HG03064 (cell line): ENCODE data around the gene TUBB1.
A peak's percentile ranks its signal among the peaks of the same experiment; 100 is the strongest.
"Not testable (repeated sequence)": the region's sequence is repeated elsewhere in the genome, so short reads cannot be mapped to it uniquely, and the experiment has no call there.

Experiments used
- ATAC-seq: cut with Tn5 transposase; IDR thresholded peaks from one replicate; pipeline ENCODE4 v1.9.1; 2021; ENCODE audit warnings: low read depth; ENCODE audit not compliant: unreplicated experiment

TUBB1 gene

DNA sequence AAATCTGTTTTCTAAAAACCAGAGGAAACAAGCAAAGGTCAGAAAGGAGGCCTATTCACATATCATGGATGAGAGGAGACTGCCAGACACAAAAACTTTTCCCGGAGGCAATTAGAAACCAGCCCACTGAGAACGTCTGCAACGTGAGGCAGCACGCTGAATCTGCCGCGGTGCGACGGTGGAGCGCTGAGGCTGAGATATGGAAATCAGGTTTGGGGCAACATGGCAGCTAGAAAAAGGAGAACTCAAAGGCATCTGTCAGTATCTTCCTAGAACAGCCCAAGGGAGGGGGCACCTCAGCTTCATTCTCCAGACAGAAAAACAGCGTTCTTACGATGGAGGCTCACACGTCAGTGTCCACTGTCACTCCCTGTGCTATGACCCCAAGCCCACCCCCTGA, 18.2 kb downstream of the TUBB1 start:
- ATAC-seq = no peak

DNA sequence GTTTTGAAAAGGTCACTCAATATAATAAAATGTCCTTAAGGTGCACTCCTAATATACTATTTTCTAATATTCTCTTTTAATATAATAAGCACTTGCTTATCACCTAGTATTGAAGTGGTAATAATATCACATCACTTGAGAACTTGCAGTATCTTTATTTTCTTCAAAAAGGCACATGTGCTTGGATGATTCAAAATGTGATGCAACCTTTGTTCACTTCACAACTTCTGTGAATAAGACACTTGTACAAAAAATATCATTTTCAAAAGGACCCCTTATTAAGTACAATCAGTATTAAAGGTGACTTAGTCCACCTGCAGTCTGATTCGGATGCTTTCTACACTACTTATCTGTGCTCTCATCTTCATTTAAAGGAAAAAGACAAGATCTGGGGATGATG, 20.0 kb downstream of the TUBB1 start:
- ATAC-seq = no peak

DNA sequence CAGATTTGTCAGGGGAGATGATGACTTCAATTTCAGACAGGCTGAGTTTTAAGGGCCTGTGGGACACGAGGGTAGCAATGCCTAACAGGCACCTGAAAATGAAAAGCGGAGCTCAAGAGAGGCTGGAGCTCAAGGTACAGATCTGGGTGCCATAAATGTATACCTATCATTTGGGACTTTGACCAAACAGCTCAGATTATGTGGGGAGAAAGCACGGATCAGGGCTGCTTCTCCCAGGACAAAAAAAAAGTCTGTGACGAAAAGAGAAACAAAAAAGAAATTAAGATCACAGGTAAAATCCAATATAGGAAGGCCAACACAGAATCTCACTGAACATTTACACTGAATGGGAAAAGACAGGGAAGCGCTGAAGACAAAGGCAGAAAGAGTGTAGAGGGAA, 21.4 kb downstream of the TUBB1 start:
- no peak for ATAC-seq

DNA sequence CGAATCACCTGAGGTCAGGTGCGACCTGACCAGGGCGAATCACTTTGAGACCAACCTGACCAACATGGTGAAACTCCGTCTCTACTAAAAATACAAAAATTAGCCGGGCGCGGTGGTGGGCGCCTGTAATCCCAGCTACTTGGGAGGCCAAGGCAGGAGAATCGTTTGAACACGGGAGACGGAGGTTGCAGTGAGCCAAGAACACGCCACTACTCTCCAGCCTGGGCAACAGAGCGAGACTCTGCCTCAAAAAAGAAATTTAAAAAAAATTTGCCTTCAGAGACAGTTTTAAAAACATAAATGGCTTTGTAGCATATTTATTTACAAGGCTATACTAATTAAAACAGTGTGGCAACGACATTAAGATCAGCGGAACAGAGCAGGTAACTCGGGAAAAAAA, 22.3 kb downstream of the TUBB1 start:
- not testable (repeated sequence) for ATAC-seq

DNA sequence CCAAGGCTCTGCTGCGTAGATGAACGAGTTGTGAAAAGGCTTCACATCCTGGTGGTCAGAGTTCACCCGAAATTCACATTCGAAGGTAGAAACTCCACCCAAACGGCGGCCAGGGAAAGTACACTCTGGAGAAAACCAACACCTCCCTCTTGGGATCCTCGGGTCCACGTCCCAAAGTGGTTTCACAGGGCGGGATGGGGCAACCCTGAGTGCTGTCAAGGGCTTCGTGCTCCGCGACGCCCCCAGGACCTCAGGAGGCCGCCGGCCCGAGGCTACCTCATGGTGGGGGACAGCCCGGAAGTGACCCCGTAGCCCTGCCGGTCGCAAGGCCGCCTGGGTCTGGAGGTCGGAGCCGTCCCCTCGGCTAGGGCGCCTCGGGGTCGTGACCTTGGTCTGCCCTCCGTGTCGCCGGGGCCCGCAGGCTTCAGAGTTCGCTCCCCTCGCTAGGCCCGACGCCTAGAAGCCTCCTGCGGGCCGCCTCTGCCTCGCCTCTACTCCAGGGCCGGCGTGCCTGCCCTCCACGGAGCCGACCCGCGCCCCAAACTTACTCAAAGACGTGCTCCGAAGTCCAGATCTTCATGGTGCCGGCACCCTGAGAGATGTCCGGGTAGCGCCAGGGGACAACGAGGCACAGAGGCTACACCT, 23.0 kb downstream of the TUBB1 start, which contains the start of gene PRELID3B:
Gene PRELID3B (minus strand): TSS at position 636 of the 645 bp plus-strand sequence. CDS start 56 bp downstream, at position 580.
- peak; percentile 27 for ATAC-seq

DNA sequence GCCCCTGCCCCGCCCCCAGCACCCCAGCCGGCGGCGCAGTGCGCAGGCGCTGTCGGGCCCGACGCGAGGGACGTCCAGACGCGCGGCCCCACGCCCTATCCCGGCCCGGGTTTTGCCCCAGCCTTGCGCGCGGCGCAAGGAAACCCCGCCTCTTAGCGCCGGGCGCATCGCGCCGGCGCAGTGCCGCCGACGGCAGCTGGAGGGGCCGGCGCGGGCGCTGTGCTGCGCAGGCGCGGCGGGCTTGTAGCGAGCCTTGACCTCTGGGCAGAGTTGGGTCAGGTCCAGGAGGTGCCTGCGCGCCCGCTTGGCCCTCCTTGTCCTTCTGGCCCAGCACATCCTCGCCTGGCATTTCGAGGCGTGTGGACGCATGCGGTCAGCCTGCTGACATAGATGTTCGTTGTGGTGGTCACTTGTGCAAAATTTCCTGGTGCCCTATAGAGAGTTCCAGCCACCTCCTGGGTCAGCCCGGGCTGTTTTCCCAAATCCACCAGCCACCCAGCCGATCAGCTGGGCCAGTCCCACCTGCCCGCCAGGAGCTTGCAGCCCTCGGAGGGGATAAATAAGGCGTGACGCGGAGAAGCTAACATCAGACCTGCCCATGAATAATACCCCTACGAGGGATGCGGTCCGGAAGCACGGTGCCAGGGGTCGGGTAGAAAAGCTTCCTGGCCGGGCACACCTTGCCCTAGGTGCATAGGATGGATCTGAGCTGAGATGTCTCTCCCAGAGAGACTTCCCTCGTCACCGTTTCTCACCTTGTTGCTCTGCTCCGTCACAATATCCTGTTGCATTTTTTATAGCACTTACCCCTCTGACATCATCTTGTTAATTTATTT, 23.8 kb downstream of the TUBB1 start:
- ATAC-seq = peak; percentile 90

DNA sequence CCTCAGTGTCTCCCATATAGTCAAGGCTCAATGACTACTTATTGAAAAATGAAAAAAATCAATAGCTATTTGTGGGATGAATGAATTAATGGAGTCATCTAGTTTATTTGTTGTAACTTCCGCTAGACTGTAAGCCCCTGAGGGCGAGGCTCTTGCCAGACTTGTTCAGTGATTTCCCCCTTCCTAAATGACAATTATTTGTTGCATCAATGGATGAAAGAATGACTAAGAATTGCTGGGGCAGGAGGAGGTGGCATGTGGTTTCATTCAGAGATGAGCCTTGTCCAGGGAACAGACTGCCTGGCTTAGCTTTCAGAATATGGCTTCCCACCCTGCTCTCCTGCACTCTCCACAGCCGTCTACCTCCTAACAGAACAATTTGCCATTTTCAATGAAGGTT, 24.5 kb downstream of the TUBB1 start:
- no peak for ATAC-seq

- ATAC-seq = no peak
These were observed 25.1 kb downstream of the TUBB1 start for GRCh38 chr20:59044295-59044694.

DNA sequence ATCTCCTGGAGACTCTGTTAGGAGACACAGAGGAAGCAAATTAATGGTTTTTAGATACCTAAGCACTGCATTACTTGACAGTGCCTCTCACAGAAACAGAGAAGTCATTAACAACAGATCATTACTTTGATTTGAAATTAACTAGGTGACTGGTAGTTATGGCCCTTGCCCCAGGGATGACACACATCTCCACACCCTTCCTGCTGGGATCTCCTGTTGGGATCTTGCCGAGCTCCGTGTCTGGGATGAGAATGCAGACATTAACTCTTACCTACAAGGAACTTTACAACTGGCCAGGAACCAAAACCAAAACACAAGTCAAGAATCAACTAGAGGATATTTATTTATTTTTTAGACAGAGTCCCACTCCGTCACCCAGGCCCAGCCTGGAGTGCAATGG, 25.6 kb downstream of the TUBB1 start:
- ATAC-seq = no peak

- no peak for ATAC-seq
These were observed 27.6 kb downstream of the TUBB1 start for GRCh38 chr20:59046862-59047261.

GRCh38 chr20:59047938-59048680, 28.9 kb downstream of the TUBB1 start:
- no peak for ATAC-seq

DNA sequence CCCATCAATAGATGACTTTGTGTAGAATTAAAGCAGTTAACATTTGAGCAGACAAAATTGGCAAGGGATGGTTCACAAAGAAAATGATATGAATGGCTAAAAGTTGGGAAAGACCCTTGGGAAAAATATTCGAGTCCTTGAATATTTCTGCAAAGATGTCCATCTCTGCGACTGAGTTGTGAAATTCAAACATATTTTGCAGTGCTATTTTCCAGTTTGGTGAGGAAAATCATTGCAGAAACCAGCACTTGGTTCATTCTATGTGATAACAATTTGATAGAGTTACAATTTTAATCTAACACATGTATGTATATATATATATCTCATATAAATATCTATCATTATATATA, 29.4 kb downstream of the TUBB1 start:
- ATAC-seq = no peak

GRCh38 chr20:59050437-59050836, 31.2 kb downstream of the TUBB1 start:
- ATAC-seq = no peak

DNA sequence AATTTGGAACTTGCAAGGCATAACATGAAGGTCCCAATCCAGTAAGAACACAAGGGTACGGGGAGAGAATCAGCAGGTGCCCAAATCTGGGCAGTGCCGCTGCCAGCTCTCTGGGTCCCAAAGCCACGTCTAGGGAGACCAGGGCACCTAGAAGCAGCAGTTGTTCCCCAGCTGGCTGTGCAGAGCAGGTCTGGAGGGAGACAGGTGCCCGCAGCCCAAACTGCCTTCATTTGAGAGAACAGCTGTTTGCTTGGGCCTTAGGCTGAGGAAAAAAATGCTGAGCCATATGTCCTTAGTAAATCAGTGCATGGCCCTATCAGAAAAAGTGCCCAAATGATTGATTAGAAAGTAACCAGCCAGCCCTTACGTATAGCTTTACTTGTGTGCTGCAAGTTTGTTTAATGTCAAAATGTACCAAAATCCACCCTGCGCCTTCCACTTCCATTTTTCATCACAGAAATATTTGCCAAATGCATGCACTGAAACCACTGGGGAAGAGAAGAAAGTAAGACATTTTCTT, 32.5 kb downstream of the TUBB1 start:
- ATAC-seq = no peak

GRCh38 chr20:59055302-59055701, 36.1 kb downstream of the TUBB1 start:
- no peak for ATAC-seq

DNA sequence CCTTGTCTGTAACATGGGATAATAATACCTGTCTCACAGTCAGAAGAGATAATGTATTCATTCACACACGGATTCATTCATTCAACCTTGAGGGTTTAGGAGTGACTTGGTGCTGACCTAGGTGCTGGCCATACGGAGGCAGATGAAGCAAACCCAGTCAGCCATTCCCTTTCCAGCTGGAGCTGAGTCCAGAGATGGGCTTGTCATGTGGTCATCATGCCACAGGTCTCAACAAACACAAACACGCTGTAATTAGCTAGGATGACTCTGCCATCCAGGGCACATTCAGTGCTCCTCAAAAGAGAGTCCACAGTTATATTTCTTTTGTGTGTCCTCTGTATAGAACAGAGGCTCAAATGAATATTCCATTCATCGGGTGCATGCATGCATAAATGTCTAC, 42.9 kb downstream of the TUBB1 start:
- ATAC-seq = no peak

- no peak for ATAC-seq
These were observed 44.4 kb downstream of the TUBB1 start for GRCh38 chr20:59063358-59064213.

DNA sequence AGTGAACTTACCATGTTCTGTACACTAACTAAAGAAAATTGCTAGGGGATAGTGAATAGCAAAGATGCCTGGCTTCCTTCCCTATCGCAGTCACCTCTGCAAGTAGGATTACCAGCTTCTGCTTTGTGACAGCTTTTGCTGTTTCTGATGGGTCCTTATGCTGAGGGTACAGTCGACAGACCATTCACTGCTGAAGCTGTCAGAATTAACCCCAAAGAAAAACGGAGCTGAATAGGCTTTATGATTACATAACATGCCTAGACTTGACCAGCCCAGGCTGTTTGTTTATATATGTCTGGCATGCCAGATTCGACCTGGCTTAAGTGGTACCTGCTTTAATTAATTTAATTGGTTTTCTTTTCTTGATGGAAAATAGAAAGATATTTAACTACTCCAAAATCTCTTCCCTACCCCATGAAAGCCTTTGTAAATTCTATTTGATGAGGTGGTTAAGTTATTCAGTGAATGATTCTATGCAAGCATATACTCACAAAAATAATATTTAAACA, 45.0 kb downstream of the TUBB1 start:
- ATAC-seq = no peak

DNA sequence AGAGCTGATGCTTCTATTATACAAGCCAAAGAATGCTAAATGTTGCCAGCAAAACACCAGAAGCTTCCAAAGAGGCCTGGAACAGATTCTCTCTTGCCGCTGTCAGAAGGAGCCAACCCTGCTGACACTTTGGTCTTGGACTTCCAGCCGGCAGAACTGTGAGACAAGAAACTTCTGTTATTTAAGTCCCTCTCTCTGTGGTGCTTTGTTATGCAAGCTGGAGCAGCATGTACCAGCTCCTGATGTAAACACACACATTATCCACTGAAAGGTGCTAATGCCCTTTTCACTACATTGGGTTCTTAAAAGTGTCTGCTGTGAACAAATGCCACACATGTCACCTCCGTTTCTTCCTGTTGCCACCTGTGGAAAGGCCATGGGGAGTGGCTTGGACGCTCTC, 49.3 kb downstream of the TUBB1 start:
- ATAC-seq = no peak

DNA sequence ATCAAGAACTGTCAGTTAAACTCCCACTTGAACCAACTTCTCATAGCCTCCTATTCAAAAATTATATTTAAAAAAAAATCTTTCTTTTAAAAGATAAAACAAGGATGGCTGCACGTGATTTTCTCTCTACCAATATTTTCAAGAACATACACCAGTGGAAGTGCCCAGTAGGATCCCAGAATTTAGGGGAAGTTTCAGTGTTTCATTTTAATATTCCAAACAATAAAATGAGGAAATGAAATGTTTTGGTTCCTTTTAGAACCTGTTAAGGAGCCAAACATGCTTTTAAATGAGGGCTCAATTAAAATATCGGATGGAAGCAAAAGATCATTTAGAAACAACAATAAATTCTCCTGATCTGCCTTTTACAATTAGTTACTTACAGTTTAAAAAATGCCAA, 49.8 kb downstream of the TUBB1 start:
- no peak for ATAC-seq
